Measurements from ENCODE around the gene CLEC16A. TPM values are rescaled to one million over a fixed set of nuclear protein-coding genes. Genes with fewer than 3 reads are reported as not detected.

The CLEC16A gene
- total and polyA plus RNA-seq, 2 experiments from 2014 or later: 9.9 to 24.1 TPM

DNA sequence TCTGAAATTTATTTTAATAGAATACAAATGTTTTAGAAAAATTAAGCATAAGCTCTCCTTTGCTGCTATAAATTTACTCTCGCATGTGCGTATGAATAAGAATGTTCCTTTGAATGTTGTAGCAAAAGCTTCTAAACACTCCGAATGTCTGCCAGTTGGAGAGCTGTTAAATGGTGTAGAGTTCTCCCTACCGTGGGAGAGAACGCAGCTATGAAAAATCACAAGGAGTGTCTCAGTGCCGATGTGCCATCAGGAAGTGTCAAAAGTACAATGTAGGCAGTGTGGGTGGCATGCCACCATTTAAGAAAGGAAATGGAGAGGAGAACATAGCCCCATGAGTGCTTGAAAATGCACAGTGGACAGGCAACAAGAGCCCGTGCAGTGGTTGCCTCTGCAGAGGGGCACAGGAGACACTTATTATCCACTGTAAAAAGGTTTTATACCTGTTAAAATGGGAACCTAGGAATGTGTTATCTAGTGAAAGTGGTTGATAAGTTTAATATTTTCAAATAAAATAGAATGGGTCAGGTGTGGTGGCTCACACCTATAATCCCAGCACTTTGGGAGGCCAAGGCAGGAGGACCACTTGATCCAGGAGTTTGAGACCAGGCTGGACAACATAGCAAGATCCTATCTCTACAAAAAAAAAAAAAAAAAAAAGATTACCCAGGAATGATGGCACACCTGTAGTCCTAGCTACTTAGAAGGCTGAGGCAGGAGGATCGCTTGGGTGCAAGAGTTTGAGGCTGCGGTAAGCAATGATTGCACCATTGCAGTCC is 167.7 kb downstream of the CLEC16A start:
- H3K9me3 Mint-ChIP-seq: no peaks in the 10 kb centered on the region; the same call in 2 of the 3 replicates
- Histone ChIP-seq H3K4me3 (no peak overlapping the region), H3F3A (replicated peaks; ENCODE audit: low read depth) (no peaks in the 10 kb centered on the region), H3K4me1 (ENCODE audit: insufficient read depth) (peaks cover 5% of the 10 kb centered on the region; the same call in 1 of the 2 replicates), H3K27me3 (ENCODE audit: insufficient read depth) (no peaks in the 10 kb centered on the region), H3K27ac (ENCODE audit: low read depth) (no peak overlapping the region), H4K20me1 (replicated peaks; ENCODE audit: insufficient read depth) (no peaks in the 10 kb centered on the region), H3K36me3 (ENCODE audit: insufficient read depth) (no peaks in the 10 kb centered on the region), H2AFZ (no peak overlapping the region), H3K9me2 (ENCODE audit: insufficient read depth) (no peaks in the 10 kb centered on the region), H3K4me2 (no peak overlapping the region), H3K79me2 (replicated peaks; ENCODE audit: insufficient read depth) (no peaks in the 10 kb centered on the region)
- no peak overlapping the region for H3K27ac Mint-ChIP-seq
- peaks cover 22% of the 10 kb centered on the region for H3K27me3 Mint-ChIP-seq (ENCODE audit: insufficient read depth, low read depth, poor library complexity)
- peaks cover 13% of the 10 kb centered on the region for H3K4me1 Mint-ChIP-seq
- TF ChIP-seq, protein P1, sequence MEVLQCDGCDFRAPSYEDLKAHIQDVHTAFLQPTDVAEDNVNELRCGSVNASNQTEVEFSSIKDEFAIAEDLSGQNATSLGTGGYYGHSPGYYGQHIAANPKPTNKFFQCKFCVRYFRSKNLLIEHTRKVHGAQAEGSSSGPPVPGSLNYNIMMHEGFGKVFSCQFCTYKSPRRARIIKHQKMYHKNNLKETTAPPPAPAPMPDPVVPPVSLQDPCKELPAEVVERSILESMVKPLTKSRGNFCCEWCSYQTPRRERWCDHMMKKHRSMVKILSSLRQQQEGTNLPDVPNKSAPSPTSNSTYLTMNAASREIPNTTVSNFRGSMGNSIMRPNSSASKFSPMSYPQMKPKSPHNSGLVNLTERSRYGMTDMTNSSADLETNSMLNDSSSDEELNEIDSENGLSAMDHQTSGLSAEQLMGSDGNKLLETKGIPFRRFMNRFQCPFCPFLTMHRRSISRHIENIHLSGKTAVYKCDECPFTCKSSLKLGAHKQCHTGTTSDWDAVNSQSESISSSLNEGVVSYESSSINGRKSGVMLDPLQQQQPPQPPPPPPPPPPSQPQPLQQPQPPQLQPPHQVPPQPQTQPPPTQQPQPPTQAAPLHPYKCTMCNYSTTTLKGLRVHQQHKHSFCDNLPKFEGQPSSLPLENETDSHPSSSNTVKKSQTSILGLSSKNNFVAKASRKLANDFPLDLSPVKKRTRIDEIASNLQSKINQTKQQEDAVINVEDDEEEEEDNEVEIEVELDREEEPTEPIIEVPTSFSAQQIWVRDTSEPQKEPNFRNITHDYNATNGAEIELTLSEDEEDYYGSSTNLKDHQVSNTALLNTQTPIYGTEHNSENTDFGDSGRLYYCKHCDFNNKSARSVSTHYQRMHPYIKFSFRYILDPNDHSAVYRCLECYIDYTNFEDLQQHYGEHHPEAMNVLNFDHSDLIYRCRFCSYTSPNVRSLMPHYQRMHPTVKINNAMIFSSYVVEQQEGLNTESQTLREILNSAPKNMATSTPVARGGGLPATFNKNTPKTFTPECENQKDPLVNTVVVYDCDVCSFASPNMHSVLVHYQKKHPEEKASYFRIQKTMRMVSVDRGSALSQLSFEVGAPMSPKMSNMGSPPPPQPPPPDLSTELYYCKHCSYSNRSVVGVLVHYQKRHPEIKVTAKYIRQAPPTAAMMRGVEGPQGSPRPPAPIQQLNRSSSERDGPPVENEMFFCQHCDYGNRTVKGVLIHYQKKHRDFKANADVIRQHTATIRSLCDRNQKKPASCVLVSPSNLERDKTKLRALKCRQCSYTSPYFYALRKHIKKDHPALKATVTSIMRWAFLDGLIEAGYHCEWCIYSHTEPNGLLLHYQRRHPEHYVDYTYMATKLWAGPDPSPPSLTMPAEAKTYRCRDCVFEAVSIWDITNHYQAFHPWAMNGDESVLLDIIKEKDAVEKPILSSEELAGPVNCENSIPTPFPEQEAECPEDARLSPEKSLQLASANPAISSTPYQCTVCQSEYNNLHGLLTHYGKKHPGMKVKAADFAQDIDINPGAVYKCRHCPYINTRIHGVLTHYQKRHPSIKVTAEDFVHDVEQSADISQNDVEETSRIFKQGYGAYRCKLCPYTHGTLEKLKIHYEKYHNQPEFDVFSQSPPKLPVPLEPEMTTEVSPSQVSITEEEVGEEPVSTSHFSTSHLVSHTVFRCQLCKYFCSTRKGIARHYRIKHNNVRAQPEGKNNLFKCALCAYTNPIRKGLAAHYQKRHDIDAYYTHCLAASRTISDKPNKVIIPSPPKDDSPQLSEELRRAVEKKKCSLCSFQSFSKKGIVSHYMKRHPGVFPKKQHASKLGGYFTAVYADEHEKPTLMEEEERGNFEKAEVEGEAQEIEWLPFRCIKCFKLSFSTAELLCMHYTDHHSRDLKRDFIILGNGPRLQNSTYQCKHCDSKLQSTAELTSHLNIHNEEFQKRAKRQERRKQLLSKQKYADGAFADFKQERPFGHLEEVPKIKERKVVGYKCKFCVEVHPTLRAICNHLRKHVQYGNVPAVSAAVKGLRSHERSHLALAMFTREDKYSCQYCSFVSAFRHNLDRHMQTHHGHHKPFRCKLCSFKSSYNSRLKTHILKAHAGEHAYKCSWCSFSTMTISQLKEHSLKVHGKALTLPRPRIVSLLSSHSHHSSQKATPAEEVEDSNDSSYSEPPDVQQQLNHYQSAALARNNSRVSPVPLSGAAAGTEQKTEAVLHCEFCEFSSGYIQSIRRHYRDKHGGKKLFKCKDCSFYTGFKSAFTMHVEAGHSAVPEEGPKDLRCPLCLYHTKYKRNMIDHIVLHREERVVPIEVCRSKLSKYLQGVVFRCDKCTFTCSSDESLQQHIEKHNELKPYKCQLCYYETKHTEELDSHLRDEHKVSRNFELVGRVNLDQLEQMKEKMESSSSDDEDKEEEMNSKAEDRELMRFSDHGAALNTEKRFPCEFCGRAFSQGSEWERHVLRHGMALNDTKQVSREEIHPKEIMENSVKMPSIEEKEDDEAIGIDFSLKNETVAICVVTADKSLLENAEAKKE (CRISPR knock-in tag; IDR thresholded peaks at IDR 0.05): no peak
- no peak for TF ChIP-seq ETS1 (IDR thresholded peaks at IDR 0.05)
- TF ChIP-seq CTCF (conservative IDR thresholded peaks at IDR 0.05; ENCODE audit: low read depth in 2 of 2): no peak
- no peak for TF ChIP-seq ZNF114 (CRISPR knock-in tag; IDR thresholded peaks at IDR 0.05)
- TF ChIP-seq JUNB (IDR thresholded peaks at IDR 0.05; ENCODE audit: unreplicated experiment): no peak
- no peak for TF ChIP-seq POLR2AphosphoS5 (IDR thresholded peaks at IDR 0.05; ENCODE audit: low read depth)
- no peak for ATAC-seq
- no peaks in the 10 kb centered on the region for H3K36me3 Mint-ChIP-seq (ENCODE audit: low read depth)
- DNase-seq (ENCODE audit: low spot score): no peak
- no peak overlapping the region for H3K4me3 Mint-ChIP-seq

Measured in GM23338 (cell line).